Kidney (tissue), 14 donors: Measurements from ENCODE around the gene HERC4. TPM values are rescaled to one million over a fixed set of nuclear protein-coding genes. Genes with fewer than 3 reads are reported as not detected.

Source experiments
- DNase-seq, 5 donors: peaks; one replicate each; pipeline ENCODE4 v3.0.0-alpha.2; 2013 to 2020
- FAIRE-seq: peaks from 2 replicates; lab custom pipeline; 2012; peaks lifted over from hg19 to GRCh38; lab: Jason Lieb, UNC
- H3K27ac ChIP-seq, 2 donors: one replicate each; pipeline ENCODE4 v1.7.0; 2013; ENCODE audit warnings: low read depth in 2 of 2, low read length in 2 of 2, inconsistent platforms in 1 of 2
- H3K27me3 ChIP-seq: one replicate; pipeline ENCODE4 v1.7.1; 2013; ENCODE audit warnings: low read length, inconsistent platforms; ENCODE audit not compliant: control insufficient read depth, insufficient read depth
- H3K36me3 ChIP-seq, 3 donors: one replicate each; pipeline versions ENCODE4 v1.7.0 to v1.7.1; 2013; ENCODE audit warnings: low read length in 3 of 3, control low read depth in 1 of 3, inconsistent platforms in 1 of 3; ENCODE audit not compliant: insufficient read depth in 3 of 3, control insufficient read depth in 2 of 3
- H3K4me1 ChIP-seq, 3 donors: one replicate each; pipeline versions ENCODE4 v1.7.0 to v1.7.1; 2013; ENCODE audit warnings: low read length in 3 of 3, inconsistent platforms in 1 of 3, low read depth in 1 of 3; ENCODE audit not compliant: control insufficient read depth in 2 of 3, insufficient read depth in 2 of 3
- H3K4me3 ChIP-seq, 3 donors: one replicate each; pipeline versions ENCODE4 v1.7.0 to v1.8.1; 2013; ENCODE audit warnings: low read length in 3 of 3, control low read depth in 1 of 3, inconsistent platforms in 1 of 3
- H3K9ac ChIP-seq, 3 donors: one replicate each; pipeline versions ENCODE4 v1.7.0 to v1.7.1; 2013; ENCODE audit warnings: low read length in 3 of 3, control low read depth in 1 of 3, inconsistent platforms in 1 of 3
- H3K9me3 ChIP-seq, 3 donors: one replicate each; pipeline versions ENCODE4 v1.7.0 to v1.7.1; 2013; ENCODE audit warnings: low read length in 3 of 3, control low read depth in 1 of 3, inconsistent platforms in 1 of 3; ENCODE audit not compliant: control insufficient read depth in 2 of 3, insufficient read depth in 1 of 3
- intact Hi-C: fragments of 100-400 bp; cut with DNase I; formaldehyde crosslinking; loops from one replicate; pipeline ENCODE4 v1.11.1; 2022
- polyA plus RNA-seq: library from polyadenylated mRNA; stranded (reverse); fragments of 350-450 nt; fragmentation: Illumina TruSeq; extraction: RNeasy Lipid Tissue Mini Kit (QIAGEN cat#74804); gene quantifications from one replicate; pipeline ENCODE4 v1.2.3, GENCODE V29; 2014; ENCODE audit warnings: low read depth, low replicate concordance; ENCODE audit not compliant: insufficient read depth
- total RNA-seq: library from RNA; stranded (reverse); fragmentation: NEBNext Ultra II Directional; extraction: Animal tissue kit (Norgen Biotek cat#: 25700); gene quantifications from one replicate; pipeline ENCODE4 v1.2.1, GENCODE V29; 2021
- TF ChIP-seq, protein P1 (sequence below): IDR thresholded peaks from 3 replicates; pipeline ENCODE4 v1.5.1; 2012; ENCODE audit warnings: mild to moderate bottlenecking, moderate library complexity, borderline replicate concordance; ENCODE audit not compliant: insufficient read depth; ENCODE audit errors: extremely low read depth
- donor health status: control.
- donor health status: control.
- donor health status: control.
- donor health status: control.
- donor health status: control.
- donor health status: DM: yes; HTN: yes; CAD: no.
- donor health status: Normal renal cell carcinoma (clear cell type).

HERC4 gene
- total and polyA plus RNA-seq, 2 donors from 2014 or later, result 13.3 to 47.1 TPM

- TF ChIP-seq, protein P1, sequence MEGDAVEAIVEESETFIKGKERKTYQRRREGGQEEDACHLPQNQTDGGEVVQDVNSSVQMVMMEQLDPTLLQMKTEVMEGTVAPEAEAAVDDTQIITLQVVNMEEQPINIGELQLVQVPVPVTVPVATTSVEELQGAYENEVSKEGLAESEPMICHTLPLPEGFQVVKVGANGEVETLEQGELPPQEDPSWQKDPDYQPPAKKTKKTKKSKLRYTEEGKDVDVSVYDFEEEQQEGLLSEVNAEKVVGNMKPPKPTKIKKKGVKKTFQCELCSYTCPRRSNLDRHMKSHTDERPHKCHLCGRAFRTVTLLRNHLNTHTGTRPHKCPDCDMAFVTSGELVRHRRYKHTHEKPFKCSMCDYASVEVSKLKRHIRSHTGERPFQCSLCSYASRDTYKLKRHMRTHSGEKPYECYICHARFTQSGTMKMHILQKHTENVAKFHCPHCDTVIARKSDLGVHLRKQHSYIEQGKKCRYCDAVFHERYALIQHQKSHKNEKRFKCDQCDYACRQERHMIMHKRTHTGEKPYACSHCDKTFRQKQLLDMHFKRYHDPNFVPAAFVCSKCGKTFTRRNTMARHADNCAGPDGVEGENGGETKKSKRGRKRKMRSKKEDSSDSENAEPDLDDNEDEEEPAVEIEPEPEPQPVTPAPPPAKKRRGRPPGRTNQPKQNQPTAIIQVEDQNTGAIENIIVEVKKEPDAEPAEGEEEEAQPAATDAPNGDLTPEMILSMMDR, result no peak
- H3K27ac ChIP-seq, result no peak overlapping the region
- no peak for FAIRE-seq
- intact Hi-C loops, result no loop called here
- H3K4me3 ChIP-seq, result no peak overlapping the region
- peaks cover 2 to 14% (median 3%) of the 10 kb centered on the region in 3 donors for H3K36me3 ChIP-seq
- H3K4me1 ChIP-seq, result no peaks in the 10 kb centered on the region
- no peaks in the 10 kb centered on the region for H3K27me3 ChIP-seq
- no peaks in the 10 kb centered on the region for H3K9me3 ChIP-seq
- no peak overlapping the region for H3K9ac ChIP-seq
- DNase-seq, result no peak
Measured at GRCh38 chr10:67934336-67934735, 140.7 kb downstream of the HERC4 start.

DNA sequence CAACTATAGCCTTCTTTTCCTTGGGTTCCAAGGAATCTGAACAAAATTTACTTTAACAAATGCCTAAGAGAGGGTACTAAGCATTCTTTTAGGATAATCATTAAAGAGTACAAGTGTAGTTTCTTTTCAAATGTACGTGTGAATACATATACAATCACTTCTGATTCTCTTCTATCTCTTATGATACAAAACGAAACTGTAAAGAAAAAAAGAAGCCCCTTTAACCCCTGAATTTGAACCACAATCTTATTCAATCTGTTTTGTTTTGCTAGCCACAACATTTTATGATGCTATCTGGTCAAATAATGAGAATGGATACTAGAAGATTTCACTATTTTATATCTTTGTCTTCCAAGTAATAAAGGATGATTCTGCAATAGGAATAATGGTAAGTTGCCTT lies 141.9 kb downstream of the HERC4 start:
- H3K36me3 ChIP-seq, result peaks cover 2 to 14% (median 3%) of the 10 kb centered on the region in 3 donors
- no peak overlapping the region for H3K9ac ChIP-seq
- FAIRE-seq, result no peak
- no peak overlapping the region for H3K27ac ChIP-seq
- H3K4me1 ChIP-seq, result no peaks in the 10 kb centered on the region
- H3K9me3 ChIP-seq, result no peaks in the 10 kb centered on the region
- DNase-seq, result no peak
- no peaks in the 10 kb centered on the region for H3K27me3 ChIP-seq
- no peak overlapping the region for H3K4me3 ChIP-seq
- intact Hi-C loops, result no loop called here
- TF ChIP-seq, protein P1, result no peak

- Histone ChIP-seq H3K9ac (no peak overlapping the region), H3K36me3 (peaks cover 5 to 12% (median 8%) of the 10 kb centered on the region in 3 donors), H3K27me3 (no peaks in the 10 kb centered on the region), H3K27ac (no peak overlapping the region), H3K4me1 (no peaks in the 10 kb centered on the region), H3K4me3 (no peak overlapping the region), H3K9me3 (no peaks in the 10 kb centered on the region)
- FAIRE-seq, result no peak
- intact Hi-C loops, result no loop called here
- DNase-seq, result no peak
- TF ChIP-seq, protein P1, result no peak
Measured at GRCh38 chr10:67926951-67927350, 148.1 kb downstream of the HERC4 start.

GRCh38 chr10:67925449-67926005 lies 149.6 kb downstream of the HERC4 start:
- no peaks in the 10 kb centered on the region for H3K27me3 ChIP-seq
- H3K4me3 ChIP-seq, result no peak overlapping the region
- H3K9me3 ChIP-seq, result no peaks in the 10 kb centered on the region
- TF ChIP-seq, protein P1, result no peak
- H3K9ac ChIP-seq, result no peak overlapping the region
- intact Hi-C loops, result no loop called here
- DNase-seq, result no peak
- no peak for FAIRE-seq
- no peak overlapping the region for H3K27ac ChIP-seq
- peaks cover 5 to 12% (median 8%) of the 10 kb centered on the region in 3 donors for H3K36me3 ChIP-seq
- H3K4me1 ChIP-seq, result no peaks in the 10 kb centered on the region
